HS-27A (cell line): Measurements from ENCODE around the gene OR52E2.
"Not testable (repeated sequence)": the region's sequence is repeated elsewhere in the genome, so short reads cannot be mapped to it uniquely, and the experiment has no call there.

Experiments
- DNase-seq: peaks from one replicate; pipeline ENCODE4 v3.0.0-alpha.2; 2012; ENCODE audit warnings: low read depth, missing footprints

Gene OR52E2

DNA sequence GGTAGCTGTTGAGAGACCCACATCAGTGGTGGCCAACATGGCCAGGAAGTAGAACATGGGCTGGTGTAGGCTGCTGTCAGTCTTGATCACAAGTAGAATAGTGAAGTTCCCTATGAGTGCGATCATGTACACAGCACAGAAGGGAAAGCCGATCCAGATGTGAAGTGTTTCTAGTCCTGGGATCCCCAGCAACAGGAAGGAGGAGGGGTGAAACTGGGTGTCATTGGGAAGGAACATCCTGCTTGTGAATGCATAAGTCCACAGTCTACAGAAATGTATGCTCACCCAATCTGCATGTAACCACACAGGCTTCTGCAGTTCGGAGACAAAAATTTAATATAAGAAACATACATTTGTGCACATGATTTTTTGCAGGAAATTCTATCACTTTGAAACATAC, at the start of gene OR52E2:
Gene OR52E2 (minus strand): TSS at position 237 of the 400 bp plus-strand sequence. CDS start 0 bp downstream, at position 237.
- DNase-seq = no peak

DNA sequence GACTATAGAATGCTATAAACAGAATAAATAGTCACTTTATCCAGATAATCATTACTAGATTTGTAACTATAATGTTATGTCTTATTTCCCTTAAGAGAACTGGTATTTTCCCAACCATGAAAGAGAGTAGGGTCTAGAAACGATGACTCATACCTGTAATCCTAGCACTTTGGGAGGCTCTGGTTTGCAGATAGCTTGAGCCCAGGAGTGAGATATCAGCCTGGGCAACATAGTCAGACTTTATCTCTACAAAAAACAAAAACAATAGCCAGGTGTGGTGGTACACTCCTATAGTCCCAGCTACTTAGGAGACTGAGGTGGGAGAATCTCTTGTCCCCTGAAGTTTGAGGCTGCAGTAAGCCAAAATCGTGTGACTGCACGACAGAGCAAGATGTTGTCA, 47.9 kb upstream of the OR52E2 start:
- DNase-seq = no peak

DNA sequence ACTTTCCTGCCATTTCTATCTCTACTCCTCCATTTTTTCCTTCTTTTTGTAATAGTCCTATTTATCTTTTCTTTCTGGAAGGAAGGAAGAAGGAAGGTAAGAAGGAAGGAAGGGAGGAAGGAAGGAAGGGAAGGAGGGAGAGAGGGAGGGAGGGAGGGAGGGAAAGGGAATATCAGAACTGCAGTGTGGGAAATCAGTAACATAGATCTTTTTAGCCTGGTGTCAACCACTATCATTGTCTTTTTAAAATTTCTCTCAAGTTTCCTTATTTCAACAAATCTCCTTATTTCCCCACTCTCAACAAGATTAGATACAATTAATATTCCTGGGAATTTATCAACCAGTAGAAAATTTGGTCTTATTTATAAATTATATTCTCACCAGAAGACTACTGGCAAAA, 43.6 kb upstream of the OR52E2 start:
- DNase-seq = no peak

DNA sequence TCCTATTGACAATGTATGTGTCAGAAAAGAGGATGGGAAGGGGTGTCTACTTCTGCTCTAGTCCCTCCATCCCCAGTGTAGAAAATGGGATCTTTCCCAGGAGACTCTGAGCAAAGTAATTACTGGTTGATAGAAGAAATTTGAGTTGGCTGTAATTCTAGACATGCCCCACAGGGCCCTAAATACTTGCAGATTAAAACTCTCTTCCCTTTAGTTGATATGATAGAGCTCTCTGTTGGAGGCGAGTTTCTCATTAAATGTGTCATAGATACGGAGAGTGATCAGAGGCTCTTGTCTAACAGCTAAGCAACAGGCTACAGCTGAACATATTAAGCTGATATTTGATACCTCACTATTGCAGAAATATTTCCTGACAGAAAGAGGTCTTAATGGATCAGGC, 42.8 kb upstream of the OR52E2 start:
- no peak for DNase-seq

DNA sequence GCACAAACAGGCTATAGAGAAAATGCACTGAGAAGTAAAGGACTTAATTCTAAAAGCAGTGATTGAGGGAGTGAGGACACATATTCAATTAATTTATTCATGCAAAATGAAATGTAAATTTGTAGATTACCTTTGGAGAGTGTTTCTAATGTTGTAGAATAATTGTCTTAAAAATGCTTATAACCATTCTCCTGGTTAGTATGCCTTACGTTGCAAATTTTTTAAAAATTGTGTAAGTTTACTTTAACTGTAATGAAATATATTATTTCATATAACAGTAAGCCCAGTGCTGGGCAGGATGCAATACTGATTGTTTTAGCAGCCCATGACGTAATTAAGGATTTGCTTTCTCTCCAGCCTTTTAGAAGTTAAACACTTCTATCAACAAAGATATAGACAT, 36.6 kb upstream of the OR52E2 start:
- no peak for DNase-seq

DNA sequence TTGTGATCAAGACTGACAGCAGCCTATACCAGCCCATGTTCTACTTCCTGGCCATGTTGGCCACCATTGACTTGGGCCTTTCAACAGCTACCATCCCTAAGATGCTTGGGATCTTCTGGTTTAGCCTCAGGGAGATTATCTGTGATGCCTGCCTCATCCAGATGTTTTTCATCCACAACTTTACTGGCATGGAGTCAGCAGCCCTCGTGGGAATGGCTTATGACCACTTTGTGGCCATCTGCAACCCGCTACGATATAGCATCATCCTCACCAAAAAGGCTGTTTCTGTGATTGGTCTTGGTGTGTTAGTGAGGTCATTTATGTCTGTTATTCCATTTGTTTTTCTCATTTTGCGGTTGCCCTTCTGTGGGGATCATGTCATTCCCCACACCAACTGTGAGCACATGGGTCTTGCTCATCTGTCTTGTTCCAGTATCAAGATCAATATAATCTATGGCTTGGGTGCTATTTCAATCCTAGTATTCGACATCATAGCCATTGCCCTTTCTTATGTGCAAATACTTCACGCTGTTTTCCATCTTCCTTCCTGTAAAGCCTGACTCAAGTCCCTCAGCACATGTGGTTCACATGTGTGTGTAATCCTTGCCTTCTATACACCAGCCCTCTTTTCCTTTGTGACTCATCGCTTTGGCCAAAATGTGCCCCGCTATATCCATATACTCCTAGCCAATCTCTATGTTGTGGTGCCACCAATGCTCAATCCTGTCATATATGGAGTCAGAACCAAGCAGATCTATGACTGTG, 33.6 kb upstream of the OR52E2 start:
- no peak for DNase-seq

DNA sequence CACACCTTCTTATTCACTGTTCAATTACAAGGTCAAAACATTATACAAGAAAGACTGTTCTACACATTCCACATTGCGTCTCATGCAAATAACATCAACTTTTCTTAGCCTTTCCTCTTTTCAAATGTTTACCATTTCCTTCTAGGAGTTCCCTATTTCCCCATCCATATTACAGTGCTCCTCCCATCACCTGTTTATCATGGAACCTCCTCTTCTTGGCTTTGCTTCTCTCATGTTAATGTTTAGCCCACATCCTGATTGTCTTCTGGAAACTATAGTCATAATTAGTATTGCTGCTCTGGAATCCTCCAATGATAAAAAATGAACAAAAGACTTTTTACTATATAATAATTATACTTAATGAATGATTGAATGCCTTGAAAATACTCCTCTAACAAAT, 31.2 kb upstream of the OR52E2 start:
- DNase-seq = no peak

DNA sequence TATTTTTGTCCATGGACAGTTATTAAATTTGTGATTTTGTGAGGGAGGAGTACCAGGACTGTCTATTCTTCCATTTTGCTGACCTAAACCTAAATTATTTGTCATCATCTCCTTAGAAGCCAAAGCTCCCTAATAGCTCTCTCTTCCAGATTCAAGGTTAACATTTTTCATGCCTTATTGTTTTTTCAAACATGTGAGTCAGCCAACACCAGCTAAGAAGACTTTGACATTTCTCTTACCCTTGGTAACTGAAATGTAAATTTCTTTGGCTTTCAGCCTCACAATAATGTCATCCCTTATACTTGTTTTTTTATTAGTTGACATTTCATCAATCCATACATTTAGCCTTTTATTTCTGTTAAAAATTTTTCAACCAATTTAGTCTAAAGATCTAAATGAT, 29.1 kb upstream of the OR52E2 start:
- DNase-seq = no peak

DNA sequence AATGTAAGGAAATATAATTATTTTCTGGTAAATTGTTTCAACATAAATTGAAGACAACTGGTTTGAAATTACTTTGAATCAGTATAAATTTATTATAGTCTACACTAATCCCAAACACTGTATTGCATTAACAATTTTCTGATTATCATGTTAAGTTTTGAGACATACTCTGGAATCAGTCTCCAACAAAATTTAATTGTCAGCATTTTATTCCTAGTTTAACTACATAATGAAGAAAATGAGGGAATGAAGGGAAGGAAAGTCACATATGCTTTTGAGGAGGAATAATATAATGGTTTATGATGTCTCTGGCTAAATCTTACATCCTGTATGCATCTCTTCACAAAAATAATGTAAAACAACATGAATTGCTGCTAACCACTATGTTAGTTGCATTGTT, 24.2 kb upstream of the OR52E2 start:
- no peak for DNase-seq

DNA sequence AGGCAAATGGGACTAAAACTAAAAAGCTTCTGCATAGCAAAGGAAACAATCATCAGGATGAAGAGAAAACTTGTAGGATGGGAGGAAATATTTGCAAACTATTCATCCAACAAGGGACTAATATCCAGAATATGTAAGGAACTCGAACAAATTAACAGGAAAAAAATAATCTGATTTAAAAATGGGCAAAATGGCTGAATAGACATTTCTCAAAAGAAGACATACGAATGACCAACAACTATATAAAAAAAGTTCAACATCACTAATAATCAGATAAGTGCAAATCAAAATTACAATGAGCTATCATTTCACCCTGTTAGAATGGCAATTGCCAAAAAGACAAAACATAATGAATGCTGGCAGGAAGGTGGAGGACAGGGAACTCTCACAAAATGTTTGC, 22.0 kb upstream of the OR52E2 start:
- DNase-seq = no peak

DNA sequence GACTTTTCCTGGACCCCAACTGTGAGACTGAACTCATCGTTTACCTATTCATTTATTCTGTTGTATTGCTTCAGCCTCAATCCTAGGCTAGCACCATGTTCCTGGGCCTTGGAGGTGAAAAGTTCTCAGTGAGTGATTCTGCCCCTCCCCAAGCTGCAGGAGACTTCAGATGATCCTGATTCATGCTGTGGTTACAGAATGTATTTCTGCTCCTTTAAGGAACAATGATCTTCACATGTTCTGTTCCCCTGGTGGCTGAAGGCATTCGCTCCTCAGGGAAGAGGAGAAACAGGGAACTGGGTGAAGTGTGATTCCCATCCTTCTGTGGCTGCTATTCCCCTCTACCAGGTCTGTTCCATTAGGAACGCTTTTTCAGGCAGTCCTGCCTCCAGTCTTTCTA, 12.4 kb upstream of the OR52E2 start:
- no peak for DNase-seq

DNA sequence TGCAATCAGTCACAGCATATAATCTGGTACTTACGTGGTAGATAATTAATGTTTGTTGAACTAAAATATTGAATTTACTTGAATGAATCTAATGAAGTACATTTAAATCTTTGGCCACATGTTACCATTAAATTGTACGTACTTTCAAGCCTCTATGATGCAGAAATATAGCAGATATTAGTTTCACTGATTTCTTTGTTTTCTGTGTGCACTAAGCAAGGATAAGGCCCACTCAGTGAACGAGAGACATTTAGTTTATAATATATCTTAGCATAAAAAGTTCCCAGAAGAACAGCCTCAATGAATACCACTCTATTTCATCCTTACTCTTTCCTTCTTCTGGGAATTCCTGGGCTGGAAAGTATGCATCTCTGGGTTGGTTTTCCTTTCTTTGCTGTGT, 9.8 kb upstream of the OR52E2 start, which contains the start of gene OR52E1:
Gene OR52E1 (plus strand): TSS at position 301 of the 400 bp plus-strand sequence.
- DNase-seq = no peak

DNA sequence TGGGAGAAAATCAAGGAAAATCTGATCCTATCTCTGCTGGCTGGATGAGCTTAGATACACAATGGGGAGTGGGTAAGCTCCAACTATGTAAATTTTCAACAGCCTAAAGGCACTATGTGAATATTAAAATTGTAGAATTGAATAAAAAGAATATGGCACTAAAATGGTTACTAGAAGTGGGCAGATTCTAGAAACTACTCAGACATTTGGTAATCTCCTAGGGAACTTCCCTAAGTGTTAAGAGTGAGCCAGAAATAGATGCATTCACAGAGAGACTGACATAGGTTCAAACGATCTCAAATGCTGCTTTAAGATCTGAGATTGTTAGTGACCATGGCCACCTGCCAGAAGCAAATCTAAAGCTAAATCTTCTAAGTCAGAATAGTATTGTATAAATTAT, 5.6 kb upstream of the OR52E2 start:
- DNase-seq = no peak

DNA sequence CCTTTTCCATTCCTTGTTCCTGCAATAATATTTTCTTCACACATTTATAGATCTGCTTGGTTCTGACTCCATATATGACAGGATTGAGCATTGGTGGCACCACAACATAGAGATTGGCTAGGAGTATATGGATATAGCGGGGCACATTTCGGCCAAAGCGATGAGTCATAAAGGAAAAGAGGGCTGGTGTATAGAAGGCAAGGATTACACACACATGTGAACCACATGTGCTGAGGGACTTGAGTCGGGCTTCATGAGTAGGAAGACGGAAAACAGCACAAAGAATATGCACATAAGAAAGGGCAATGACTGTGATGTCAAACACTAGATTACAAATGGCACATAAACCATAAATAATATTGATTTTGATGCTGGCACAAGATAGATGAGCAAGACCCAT, 748 bp downstream of the OR52E2 start:
- DNase-seq = not testable (repeated sequence)

DNA sequence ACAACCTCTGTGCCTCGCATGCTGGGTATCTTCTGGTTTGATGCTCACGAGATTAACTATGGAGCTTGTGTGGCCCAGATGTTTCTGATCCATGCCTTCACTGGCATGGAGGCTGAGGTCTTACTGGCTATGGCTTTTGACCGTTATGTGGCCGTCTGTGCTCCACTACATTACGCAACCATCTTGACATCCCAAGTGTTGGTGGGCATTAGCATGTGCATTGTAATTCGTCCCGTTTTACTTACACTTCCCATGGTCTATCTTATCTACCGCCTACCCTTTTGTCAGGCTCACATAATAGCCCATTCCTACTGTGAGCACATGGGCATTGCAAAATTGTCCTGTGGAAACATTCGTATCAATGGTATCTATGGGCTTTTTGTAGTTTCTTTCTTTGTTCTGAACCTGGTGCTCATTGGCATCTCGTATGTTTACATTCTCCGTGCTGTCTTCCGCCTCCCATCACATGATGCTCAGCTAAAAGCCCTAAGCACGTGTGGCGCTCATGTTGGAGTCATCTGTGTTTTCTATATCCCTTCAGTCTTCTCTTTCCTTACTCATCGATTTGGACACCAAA, 12.6 kb downstream of the OR52E2 start:
- DNase-seq = no peak

DNA sequence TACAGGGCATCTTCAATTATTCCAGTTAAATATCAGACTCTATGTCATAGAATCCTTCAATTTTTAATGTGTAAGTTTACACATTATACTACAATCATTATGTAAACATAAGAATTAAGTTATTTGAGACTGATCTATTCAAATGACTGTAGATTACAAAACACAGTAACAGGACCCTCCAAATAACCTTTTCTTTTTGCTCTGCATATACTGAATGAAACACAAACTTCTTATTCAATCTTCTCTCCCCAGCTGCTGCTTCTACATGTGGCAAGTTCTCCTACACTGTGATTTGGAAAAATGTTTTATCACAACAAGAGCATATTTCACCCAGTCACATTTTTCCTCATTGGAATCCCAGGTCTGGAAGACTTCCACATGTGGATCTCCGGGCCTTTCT, 13.2 kb downstream of the OR52E2 start, which contains the start of gene OR52J3:
Gene OR52J3 (plus strand): TSS at position 301 of the 400 bp plus-strand sequence. CDS start 0 bp downstream, at position 301.
- DNase-seq = no peak

DNA sequence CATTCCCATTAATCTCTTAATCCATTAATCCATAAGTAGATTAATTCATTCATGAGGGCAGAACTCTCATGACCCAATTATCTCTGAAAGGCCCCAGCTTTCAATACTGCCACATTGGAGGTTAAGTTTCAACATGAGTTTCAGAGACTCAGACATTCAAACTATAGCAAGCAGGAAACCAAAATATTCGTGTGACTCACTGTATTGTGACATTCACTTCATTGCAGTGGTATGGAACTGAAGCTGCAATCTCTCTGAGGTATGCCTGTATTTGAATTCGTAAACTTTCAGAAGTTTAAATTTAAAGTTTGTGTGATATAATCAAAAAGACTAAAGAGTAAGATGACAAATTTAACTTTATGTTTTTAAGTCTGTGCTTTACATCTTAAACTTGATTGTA, 16.0 kb downstream of the OR52E2 start:
- DNase-seq = no peak

DNA sequence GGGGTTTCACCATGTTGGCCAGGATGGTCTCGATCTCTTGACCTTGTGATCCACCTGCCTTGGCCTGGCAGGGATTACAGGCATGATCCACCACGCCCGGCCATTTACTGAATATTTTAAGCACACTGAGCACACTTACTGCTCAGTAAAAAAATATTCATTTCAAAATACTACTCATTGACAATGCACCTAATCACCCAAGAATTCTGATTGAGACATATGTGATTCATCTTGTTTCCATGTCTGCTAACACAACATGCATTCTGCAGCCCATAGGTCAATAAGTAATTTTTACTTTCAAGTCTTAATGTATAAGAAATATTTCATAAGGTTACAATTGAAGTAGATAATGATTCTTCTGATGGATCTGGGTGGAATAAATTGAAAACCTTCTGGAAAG, 17.3 kb downstream of the OR52E2 start:
- no peak for DNase-seq

DNA sequence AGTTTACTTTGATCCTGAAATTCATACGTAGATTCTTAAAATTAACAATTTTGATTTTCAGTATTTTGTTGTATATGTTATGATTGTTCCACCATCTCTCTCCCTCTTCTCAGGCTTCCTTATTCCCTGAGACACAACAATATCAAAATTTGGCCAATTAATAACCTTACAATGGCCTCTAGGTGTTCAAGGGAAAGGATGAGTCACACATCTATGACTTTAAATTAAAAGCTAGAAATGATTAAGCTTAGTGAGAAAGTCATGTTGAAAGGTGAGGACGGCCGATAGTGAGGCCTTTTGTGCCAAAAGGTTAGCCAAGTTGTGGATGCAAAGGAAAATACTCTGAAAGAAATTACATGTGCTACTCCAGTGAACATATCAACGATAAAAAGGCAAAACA, 18.6 kb downstream of the OR52E2 start:
- no peak for DNase-seq

DNA sequence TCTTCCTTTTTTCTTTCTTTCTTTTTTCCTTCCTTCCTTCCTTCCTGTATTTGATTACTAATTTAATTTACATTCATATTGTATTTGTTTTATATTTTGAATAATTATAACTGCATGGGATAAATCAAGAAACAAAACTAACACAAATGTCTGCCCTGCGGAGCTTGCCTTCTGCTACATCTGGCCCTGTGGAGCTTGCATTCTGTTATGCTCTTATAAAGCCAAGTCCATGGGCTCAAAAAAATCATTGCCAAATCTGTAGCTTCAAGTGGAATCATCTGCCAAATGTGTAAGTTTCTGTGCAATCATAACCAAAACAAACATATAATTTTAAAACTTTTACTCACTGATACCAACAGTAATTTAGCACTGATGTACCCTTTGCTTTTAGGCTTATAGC, 21.1 kb downstream of the OR52E2 start:
- DNase-seq = no peak

DNA sequence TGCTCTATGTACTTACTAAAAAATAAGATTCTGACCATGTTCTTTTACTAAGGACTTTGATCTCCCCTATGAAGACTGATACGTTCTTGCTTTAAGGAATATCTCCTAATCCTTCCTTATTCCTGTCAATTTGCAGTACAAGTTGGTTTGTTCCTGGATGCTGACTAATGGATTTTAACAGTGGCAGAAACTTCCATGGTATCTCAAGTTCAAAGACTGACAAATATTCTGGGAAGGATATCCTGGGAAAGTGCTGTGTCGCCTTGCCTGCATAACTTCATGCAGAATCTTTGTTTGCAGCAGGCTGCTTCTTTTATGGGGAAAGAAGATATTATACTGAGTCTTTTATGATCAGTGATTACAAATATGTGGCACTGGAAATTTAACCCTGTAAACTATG, 21.5 kb downstream of the OR52E2 start:
- DNase-seq = no peak

DNA sequence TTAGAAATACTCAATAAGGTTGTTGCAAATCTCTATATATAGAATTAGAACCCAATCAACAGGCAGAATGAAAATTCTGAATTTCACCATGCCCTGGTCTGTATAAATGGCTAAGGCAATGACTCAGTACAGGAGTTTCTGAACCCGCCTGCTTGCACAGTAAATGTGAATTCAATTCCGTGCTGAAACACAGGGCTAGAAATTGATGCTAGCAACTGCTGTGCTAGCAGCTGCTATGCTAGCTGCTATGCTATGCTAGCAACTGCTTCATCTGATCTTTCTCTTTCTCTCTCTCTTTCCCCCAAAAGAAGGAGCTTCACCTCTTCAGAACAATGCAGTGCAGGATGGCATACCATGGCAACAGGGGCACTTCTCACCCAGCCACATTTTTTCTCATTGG, 22.8 kb downstream of the OR52E2 start:
- DNase-seq = no peak

DNA sequence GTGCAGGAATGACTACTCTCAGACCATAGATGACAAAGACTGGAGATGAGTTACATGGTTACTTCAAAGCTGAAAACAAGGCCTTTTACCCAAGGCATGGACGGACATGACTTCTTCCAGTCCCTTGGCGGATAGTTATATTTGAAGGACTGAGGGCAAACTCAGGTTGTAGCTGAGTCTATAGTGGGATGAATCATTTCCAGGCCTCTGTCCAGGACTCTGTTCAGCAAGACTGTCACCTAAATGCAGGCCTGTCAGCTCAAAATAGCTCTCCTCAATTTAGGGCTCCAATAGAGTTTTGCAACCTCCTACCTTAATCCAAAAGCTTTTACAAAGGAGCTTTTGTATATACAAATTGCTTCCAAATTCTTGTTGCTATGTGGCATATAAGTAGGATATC, 37.4 kb downstream of the OR52E2 start:
- no peak for DNase-seq

DNA sequence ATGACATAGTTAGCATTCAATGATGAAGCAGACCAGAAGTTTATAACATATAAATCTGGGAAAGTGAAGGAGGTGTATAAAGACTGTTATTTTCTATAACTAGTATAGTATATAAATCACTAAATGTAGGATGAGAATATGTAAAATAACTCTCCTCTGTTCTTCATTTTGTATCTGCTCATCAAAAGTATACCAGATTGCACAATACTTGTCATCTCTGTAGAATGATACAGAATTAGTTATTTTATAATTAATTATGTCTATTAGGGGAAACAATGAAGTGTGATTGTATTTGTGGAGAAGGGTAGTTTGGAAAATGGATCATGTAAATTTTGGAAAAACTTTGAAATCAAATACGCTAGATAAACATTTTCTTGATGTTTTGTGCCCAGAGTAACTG, 46.4 kb downstream of the OR52E2 start:
- no peak for DNase-seq
